Limb (tissue), 2 donors: ENCODE measurements around the gene NFATC2.
"Not testable (repeated sequence)": the region's sequence is repeated elsewhere in the genome, so short reads cannot be mapped to it uniquely, and the experiment has no call there.

Source experiments
- DNase-seq, 2 donors: peaks; one replicate each; pipeline ENCODE4 v3.0.0-alpha.2; 2016; ENCODE audit errors: extremely low spot score in 2 of 2

NFATC2 gene

GRCh38 chr20:51473771-51474170 is 68.7 kb downstream of the NFATC2 start:
- DNase-seq, result no peak

- DNase-seq, result no peak
Measured at GRCh38 chr20:51473256-51473655, 69.3 kb downstream of the NFATC2 start.

DNA sequence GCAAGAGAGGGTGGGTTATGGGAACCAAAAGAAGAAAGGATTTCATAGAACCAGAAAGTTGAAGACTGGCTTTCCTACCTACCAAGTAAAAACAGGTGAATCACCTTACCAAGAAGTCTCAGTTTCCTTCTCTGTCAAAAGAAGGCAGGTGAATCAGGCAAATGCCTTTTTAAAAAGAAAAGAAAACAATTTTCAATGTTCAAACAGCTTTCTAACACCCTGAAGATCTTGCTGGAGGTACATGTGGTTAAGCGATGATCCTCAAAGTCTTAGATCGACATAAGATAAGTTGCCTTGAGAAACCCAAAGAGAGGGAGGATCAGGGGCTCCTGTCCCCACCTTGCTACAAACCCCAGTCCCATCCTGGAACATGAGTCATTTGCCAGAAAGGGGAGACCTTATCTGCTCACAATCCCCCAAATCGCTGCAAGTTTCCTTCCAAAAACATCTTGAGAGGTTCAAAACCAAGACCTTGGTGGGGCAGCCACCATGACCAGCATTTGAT is 71.6 kb downstream of the NFATC2 start:
- DNase-seq, result no peak

DNA sequence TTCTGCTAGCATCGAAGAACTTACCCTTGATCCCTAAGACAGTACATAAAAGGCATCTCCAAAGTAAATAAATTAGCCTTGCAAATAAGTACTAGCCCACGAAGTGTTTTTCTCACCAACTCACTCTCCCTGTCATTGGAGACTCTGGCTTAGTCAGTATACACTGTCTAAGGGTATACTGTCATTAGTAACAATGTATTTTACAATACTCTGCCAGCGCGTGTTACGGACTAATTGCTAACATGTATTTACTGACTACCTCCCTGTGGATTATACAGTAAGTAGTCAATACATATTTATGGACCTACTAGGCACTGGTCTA is 72.1 kb downstream of the NFATC2 start:
- DNase-seq, result no peak

DNA sequence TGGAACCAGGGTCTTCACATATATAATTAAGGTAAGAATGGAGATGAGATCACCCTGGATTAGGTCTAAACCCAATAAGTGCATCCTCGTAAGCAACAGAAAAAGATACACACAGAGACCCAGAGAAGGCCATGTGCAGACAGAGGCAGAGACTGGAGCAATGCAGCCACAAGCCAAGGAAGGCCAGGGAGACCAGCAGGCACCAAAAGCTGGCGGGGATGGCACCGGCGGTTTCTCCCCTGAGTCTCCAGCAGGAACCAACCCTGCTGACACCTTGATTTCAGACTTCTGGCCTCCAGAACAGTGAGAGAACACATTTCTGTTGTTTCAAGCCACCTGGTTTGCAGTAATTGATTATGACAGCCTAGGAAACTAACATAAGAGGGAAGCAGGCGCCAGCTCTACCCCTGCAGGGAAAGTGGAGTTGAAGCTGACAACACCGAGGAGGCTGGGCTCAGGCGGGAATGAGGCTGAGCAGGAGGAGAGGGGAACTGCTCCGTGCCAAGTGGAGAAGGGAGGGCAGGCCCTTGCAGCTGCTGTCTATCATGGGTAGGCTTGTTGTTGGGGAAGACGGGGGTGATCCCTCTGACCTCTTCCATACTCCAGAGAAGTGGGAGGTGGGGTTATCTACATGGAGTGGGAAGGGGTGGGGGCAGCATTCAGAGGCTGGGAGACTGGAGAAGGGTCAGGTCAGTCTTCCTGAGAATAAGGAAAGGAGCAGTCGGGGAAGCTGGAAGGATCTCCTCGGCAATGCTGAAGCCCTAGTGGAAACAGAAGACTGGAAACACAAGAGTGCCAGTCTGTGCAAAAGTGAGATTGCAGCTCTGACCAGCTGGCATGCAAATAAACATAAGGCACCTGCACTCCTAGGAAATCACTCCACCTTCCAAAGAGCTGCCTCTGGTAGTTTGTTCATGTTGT is 72.7 kb downstream of the NFATC2 start:
- no peak for DNase-seq

DNA sequence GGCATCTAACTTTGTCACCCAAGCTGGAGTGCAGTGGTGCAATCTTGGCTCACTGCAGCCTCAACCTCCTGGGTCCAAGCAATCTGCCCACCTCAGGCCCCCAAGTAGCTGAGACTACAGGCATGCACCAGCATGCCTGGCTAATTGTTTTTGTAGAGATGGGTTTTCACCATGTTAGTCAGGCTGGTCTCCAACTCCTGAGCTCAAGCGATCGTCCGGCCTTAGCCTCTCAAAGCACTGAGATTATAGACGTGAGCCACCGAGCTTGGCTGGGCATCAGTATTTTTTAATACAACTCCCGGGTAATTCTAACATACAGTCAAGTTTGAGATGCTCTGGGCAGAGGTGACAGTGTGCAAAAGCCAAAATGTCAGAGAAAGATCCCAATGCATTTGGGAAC is 73.5 kb downstream of the NFATC2 start:
- no peak for DNase-seq

DNA sequence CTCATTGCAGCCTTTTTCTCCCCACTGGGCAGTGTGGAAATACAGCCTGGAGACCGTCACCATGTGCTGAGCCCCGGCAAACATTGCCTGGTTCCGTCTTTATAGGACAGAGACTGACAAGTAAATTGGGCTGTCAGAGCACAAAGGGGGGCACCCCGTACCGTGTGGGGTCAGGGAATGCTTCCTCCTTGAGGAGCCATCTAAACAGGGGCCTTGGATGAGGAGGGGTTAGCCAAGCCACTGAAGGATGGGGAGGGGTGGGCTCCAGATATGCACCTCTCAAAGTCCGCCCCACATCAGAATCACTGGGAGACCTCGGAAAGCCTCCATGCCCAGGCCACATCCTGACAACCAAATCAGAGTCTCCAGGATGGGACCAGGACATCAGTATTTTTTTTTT is 73.9 kb downstream of the NFATC2 start:
- DNase-seq, result no peak

GRCh38 chr20:51467956-51468626 is 74.4 kb downstream of the NFATC2 start:
- DNase-seq, result no peak

DNA sequence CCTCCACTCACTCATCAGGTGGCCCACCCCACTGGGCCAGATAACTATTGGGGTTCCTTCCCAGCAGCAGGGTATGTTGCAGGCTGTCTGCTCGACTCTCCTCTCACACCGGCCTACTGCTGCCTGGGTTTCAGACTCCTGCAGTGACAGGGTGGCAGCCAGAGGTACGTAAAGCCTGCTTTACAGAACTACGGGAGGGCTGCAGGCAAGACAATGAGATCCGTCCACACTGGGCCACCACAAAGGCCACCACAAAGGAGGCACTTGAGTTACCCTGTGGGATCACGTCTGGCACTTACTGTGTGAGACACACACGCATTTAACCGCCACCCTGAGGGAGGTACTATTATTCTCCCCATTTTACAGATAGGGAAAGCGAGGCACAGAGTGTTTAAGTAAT is 78.5 kb downstream of the NFATC2 start:
- no peak for DNase-seq

- DNase-seq, result no peak
Measured at GRCh38 chr20:51463560-51463959, 79.0 kb downstream of the NFATC2 start.

GRCh38 chr20:51462566-51463276 is 79.8 kb downstream of the NFATC2 start:
- DNase-seq, result peak; percentile 50 to 74

DNA sequence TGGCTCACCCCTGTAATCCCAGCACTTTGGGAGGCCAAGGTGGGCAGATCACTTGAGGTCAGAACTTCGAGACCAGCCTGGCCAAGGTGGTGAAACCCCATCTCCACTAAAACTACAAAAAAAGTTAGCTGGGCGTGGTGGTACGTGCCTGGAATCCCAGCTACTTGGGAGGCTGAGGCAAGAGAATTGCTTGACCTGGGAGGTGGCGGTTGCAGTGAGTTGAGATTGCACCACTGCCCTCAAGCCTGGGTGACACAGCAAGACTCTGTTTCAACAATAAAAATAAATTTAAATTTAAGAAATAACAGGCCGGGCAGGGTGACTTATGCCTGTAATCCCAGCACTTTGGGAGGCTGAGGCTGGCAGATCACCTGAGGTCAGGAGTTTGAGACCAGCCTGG is 80.7 kb downstream of the NFATC2 start:
- DNase-seq, result not testable (repeated sequence)

DNA sequence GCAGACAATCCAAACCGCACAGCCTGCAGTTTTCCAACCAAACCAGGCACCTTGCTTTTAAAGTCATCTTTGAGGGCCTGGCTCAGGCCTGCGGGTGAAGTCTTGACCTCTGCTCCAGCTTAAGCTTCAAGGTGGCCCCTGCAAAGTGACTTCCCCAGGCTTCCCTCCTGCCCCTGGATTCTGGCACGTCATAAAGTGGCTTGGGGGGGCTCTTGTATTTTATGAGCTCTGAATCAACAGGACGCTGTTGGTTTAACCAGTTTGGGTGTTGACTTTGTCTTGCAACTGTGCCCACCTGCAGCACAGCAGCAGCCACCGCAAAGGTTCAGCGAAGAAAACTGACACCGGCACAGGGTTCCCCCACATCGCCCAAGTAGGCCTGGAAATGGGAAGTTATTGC is 81.2 kb downstream of the NFATC2 start:
- DNase-seq, result no peak

DNA sequence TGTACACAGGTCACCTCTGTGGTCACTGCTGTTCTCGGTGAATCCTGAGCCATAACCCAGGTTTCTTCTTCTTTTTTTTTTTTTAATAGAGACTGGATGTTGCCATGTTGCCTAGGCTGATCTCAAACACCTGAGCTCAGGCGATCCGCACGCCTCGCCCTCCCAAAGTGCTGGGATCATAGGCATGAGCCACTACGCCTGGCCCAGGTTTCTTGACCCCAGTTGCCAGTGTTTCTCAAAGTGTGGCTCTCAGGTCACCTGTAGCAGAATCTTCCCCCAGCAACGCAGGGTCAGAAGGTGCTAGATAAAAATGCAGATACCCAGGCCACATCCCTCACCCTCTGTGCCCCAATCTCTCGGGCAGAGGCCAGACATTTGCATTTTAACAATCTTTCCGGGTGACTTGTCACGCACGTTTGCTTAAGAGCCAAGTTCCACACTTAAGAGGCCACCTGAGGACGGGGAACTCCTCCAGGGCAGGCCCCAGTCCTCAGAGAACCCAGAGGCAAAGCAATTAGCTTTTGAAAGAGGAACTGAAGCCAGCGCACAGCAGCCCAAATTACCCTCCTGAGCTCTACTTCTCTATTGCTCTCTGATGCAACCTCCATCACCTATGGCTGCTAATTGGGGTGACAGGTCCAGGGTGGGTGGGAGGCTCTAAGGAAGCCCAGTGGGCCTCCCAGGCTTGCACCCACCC is 81.8 kb downstream of the NFATC2 start:
- DNase-seq, result no peak

DNA sequence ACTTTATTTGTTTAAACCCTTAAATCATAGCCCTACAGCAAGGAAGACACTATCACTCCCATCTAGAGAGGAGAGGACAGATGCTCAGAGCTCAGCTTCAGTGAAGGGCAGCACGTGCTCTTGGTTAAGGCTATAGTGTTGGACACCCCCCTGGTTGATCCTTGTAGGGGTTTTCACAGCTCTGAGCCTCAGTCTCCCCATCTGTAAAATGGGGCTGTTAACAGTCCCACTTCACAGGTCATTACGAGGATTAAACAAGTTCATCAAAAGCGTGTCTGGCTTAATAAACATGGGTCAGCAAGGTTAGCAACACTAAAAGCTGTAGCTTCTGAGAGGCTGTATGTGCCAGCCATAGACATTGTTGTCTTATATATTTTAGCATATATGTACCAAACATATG is 82.4 kb downstream of the NFATC2 start:
- no peak for DNase-seq

DNA sequence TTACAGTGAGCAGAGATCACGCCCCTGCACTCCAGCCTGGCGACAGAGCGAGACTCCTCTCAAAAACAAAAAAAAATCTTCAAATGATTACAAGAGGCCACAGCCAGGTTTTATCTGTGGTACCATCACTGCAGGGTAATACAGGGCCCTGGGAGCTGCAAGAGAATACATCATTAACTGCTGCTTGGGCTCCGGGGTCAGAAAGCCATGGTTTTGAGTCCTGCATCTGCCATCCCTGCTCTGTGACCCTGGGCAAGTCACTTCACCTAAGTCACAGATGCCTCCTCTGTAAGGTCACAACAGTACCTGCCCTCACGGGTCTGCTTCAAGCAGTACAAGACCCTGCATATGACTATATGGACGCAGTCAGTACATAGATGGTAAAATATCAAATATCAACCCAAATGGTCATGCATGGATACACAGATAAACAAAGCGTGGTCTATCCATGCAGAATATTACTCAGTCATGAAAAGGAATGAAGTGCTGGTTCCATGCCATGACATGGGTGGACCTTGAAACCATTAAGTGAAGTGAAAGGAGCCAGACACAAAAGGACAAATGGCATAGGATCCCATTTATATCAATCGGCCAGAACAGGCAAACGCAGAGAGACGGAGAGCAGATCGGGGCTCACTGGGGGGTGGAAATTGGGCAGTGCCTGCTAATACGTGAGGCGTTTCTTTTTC is 83.6 kb downstream of the NFATC2 start:
- no peak for DNase-seq

- DNase-seq, result no peak
Measured at GRCh38 chr20:51457533-51457932, 85.0 kb downstream of the NFATC2 start.

- peak; percentile 91 to 93 for DNase-seq
Measured at GRCh38 chr20:51456511-51457509, 85.7 kb downstream of the NFATC2 start.

- DNase-seq, result no peak
Measured at GRCh38 chr20:51454250-51454865, 88.2 kb downstream of the NFATC2 start.
